IMR-90 (cell line): ENCODE results near the gene THEMIS2. TPM values are rescaled to one million over a fixed set of nuclear protein-coding genes. Genes with fewer than 3 reads are reported as not detected.

Experiments
- ATAC-seq: fragments of 200-7000 bp; cut with Tn5 transposase; 2 replicates; pipeline ENCODE4 v1.9.1; 2020; ENCODE audit warnings: low read depth, mild to moderate bottlenecking, moderate library complexity
- BruUV-seq: library from RNA; stranded (reverse); fragments of 400-500 nt; replicated peaks from 2 replicates; lab custom pipeline; 2021; lab: Mats Ljungman, UMichigan
- CTCF ChIA-PET: fragments of 300-600 bp; formaldehyde crosslinking; extraction: SDS; loops from one replicate; lab custom pipeline; 2021; ENCODE audit warnings: antibody characterized with exemption; lab: Yijun Ruan, JAX
- POLR2A ChIA-PET: fragments of 300-600 bp; sonication (Branson Sonifier 250); formaldehyde crosslinking; loops from one replicate; lab custom pipeline; 2022; ENCODE audit warnings: antibody characterized with exemption; ENCODE audit not compliant: unreplicated experiment; lab: Charles Lee
- DNase-seq: peaks from one replicate; pipeline ENCODE4 v3.0.0; 2013
- H2AFZ ChIP-seq: replicated peaks from 2 replicates; pipeline ENCODE3; 2013; ENCODE audit warnings: low read length, mild to moderate bottlenecking; ENCODE audit not compliant: poor library complexity
- H2AK5ac ChIP-seq: 2 replicates; pipeline ENCODE4 v1.6.1; 2013; ENCODE audit warnings: low read depth, low read length, inconsistent platforms
- H2AK9ac ChIP-seq: replicated peaks from 2 replicates; pipeline ENCODE3; 2013; ENCODE audit warnings: mild to moderate bottlenecking, low read depth, low read length, moderate library complexity; ENCODE audit not compliant: poor library complexity
- H2BK120ac ChIP-seq: 2 replicates; pipeline ENCODE4 v1.6.1; 2013; ENCODE audit warnings: low read depth, low read length, inconsistent platforms
- H2BK15ac ChIP-seq: 3 replicates; pipeline ENCODE4 v1.6.1; 2013; ENCODE audit warnings: low read depth, low read length, inconsistent platforms
- H2BK20ac ChIP-seq: 2 replicates; pipeline ENCODE4 v1.6.1; 2013; ENCODE audit warnings: low read depth, mild to moderate bottlenecking, inconsistent platforms, low read length, moderate library complexity
- H2BK5ac ChIP-seq: 2 replicates; pipeline ENCODE4 v1.6.1; 2013; ENCODE audit warnings: mild to moderate bottlenecking, low read depth, low read length, inconsistent platforms; ENCODE audit not compliant: poor library complexity, severe bottlenecking
- H3K14ac ChIP-seq: replicated peaks from 2 replicates; pipeline ENCODE4 v1.6.1; 2013; ENCODE audit warnings: low read depth, low read length, inconsistent platforms
- H3K18ac ChIP-seq: 2 replicates; pipeline ENCODE4 v1.6.1; 2013; ENCODE audit warnings: low read depth, low read length, control low read depth
- H3K23ac ChIP-seq: 2 replicates; pipeline ENCODE4 v1.6.1; 2013; ENCODE audit warnings: low read depth, low read length, inconsistent platforms
- H3K27ac ChIP-seq: 2 replicates; pipeline ENCODE4 v1.5.1; 2013; ENCODE audit warnings: mild to moderate bottlenecking, control low read depth, low read length; ENCODE audit not compliant: insufficient read depth
- H3K27me3 ChIP-seq: 2 replicates; pipeline ENCODE4 v1.6.1; 2013; ENCODE audit warnings: low read length; ENCODE audit not compliant: control insufficient read depth, insufficient read depth
- H3K36me3 ChIP-seq: 2 replicates; pipeline ENCODE4 v1.6.1; 2013; ENCODE audit warnings: low read length, mixed read lengths; ENCODE audit not compliant: control insufficient read depth, insufficient read depth
- H3K4ac ChIP-seq: 2 replicates; pipeline ENCODE4 v1.6.1; 2013; ENCODE audit warnings: low read depth, low read length, inconsistent platforms
- H3K4me1 ChIP-seq: 2 replicates; pipeline ENCODE4 v1.6.1; 2013; ENCODE audit warnings: low read length, mixed read lengths; ENCODE audit not compliant: control insufficient read depth, insufficient read depth
- H3K4me2 ChIP-seq: 2 replicates; pipeline ENCODE4 v1.6.1; 2013; ENCODE audit warnings: low read depth, mild to moderate bottlenecking, control low read depth, low read length, moderate library complexity
- H3K4me3 ChIP-seq: 2 replicates; pipeline ENCODE4 v1.5.1; 2013; ENCODE audit warnings: low read depth, mild to moderate bottlenecking, control low read depth, low read length, moderate library complexity; ENCODE audit not compliant: insufficient read depth
- H3K56ac ChIP-seq: 2 replicates; pipeline ENCODE4 v1.6.1; 2013; ENCODE audit warnings: low read length, inconsistent platforms; ENCODE audit not compliant: insufficient read depth; ENCODE audit errors: extremely low read depth
- H3K79me1 ChIP-seq, 2 experiments: 2 replicates each; pipeline ENCODE4 v1.6.1; 2013; ENCODE audit warnings: low read length in 2 of 2, inconsistent platforms in 1 of 2, low read depth in 1 of 2
- H3K9ac ChIP-seq: 2 replicates; pipeline ENCODE4 v1.6.1; 2013; ENCODE audit warnings: low read depth, low read length, control low read depth
- H3K9me1 ChIP-seq: 2 replicates; pipeline ENCODE4 v1.6.1; 2013; ENCODE audit warnings: low read length, inconsistent platforms; ENCODE audit not compliant: insufficient read depth
- H3K9me3 ChIP-seq: 2 replicates; pipeline ENCODE4 v1.6.1; 2013; ENCODE audit warnings: low read length; ENCODE audit not compliant: control insufficient read depth, insufficient read depth
- H4K20me1 ChIP-seq: 2 replicates; pipeline ENCODE4 v1.6.1; 2013; ENCODE audit warnings: low read length, inconsistent platforms; ENCODE audit not compliant: insufficient read depth
- H4K5ac ChIP-seq: 2 replicates; pipeline ENCODE4 v1.6.1; 2013; ENCODE audit warnings: mild to moderate bottlenecking, low read depth, low read length, control low read depth
- H4K8ac ChIP-seq, 2 experiments: 2 replicates each; pipeline ENCODE4 v1.6.1; 2013; ENCODE audit warnings: low read depth in 2 of 2, low read length in 2 of 2, control low read depth in 1 of 2, inconsistent platforms in 1 of 2
- H4K91ac ChIP-seq: 2 replicates; pipeline ENCODE4 v1.6.1; 2013; ENCODE audit warnings: low read depth, low read length, inconsistent platforms; ENCODE audit not compliant: insufficient read depth
- CHD1 ChIP-seq: IDR thresholded peaks from 2 replicates; pipeline ENCODE4 v1.6.1; 2012; ENCODE audit warnings: low read depth, low read length, improper control_type of control experiment
- SMC3 ChIP-seq: fragments of 150-350 bp; IDR thresholded peaks from 2 replicates; pipeline ENCODE4 v1.6.1; 2016; ENCODE audit warnings: low read depth, mild to moderate bottlenecking, antibody characterized with exemption, low read length, moderate library complexity
- WGBS, 2 experiments: methylation state at CpG; one replicate each; pipeline versions ENCODE4 v1.1.5 to v1.1.7; 2013; ENCODE audit warnings: missing lambda C conversion rate in 2 of 2; ENCODE audit not compliant: insufficient read length in 1 of 2; ENCODE audit errors: extremely low coverage in 2 of 2; 5-methylcytosine and 5-hydroxymethylcytosine counted together
- dilution Hi-C: fragments of 300-500 bp; cut with HindIII; formaldehyde crosslinking; loops from one replicate; pipeline ENCODE4 v1.14.3; 2018; ENCODE audit warnings: low sequenced_read_pairs; ENCODE audit not compliant: unreplicated experiment
- in situ Hi-C: fragments of 300-500 bp; cut with MboI; formaldehyde crosslinking; loops from 3 replicates; pipeline ENCODE4 v1.14.3; 2019; ENCODE audit warnings: low sequenced_read_pairs, inconsistent platforms, mixed read lengths
- intact Hi-C: fragments of 100-400 bp; cut with micrococcal nuclease; formaldehyde crosslinking; loops from 2 replicates; pipeline ENCODE4 v1.10.0; 2022
- polyA plus RNA-seq, 3 experiments: library from polyadenylated mRNA; depleted of rRNA; stranded (reverse); fragments of >200 nt; gene quantifications; 2 replicates each; pipeline ENCODE4 v1.2.3, GENCODE V29; 2012; ENCODE audit warnings: low replicate concordance in 1 of 3
- total RNA-seq: library from RNA; depleted of rRNA; stranded (reverse); fragments of >200 nt; gene quantifications from 2 replicates; pipeline ENCODE4 v1.2.3, GENCODE V29; 2012
- TF ChIP-seq, protein P1 (sequence below): fragments of 150-350 bp; IDR thresholded peaks from 2 replicates; pipeline ENCODE4 v1.6.1; 2017; ENCODE audit warnings: mild to moderate bottlenecking, antibody characterized with exemption, low read length, low read depth

The THEMIS2 gene
- total and polyA plus RNA-seq, 2 of the 4 experiments (the other 2 are of a cell fraction), result 4.5 to 5.0 TPM

GRCh38 chr1:27878787-27879335 is 6.5 kb downstream of the THEMIS2 start:
- Histone ChIP-seq H2BK20ac (no peak overlapping the region), H2BK5ac (no peak overlapping the region), H2AK9ac (no peak overlapping the region), H3K79me1 (no peaks in the 10 kb centered on the region; a peak in 1 of 4 replicates), H3K18ac (no peak overlapping the region), H3K14ac (no peak overlapping the region), H3K56ac (no peak overlapping the region), H3K4me3 (no peak overlapping the region), H2BK15ac (no peak overlapping the region), H3K9ac (no peak overlapping the region), H4K20me1 (peaks cover 3% of the 10 kb centered on the region), H2BK120ac (no peak overlapping the region), H3K23ac (no peak overlapping the region), H3K27me3 (no peaks in the 10 kb centered on the region), H4K91ac (no peak overlapping the region), H2AK5ac (no peak overlapping the region), H3K4me2 (no peak overlapping the region), H3K9me3 (no peaks in the 10 kb centered on the region), H2AFZ (no peak overlapping the region), H3K36me3 (peaks cover 7% of the 10 kb centered on the region), H4K8ac (no peak overlapping the region), H4K5ac (no peak overlapping the region), H3K27ac (no peak overlapping the region), H3K4me1 (peaks cover 3% of the 10 kb centered on the region; the same call in 1 of the 2 replicates), H3K9me1 (peaks cover 14% of the 10 kb centered on the region), H3K4ac (no peak overlapping the region)
- TF ChIP-seq, protein P1, sequence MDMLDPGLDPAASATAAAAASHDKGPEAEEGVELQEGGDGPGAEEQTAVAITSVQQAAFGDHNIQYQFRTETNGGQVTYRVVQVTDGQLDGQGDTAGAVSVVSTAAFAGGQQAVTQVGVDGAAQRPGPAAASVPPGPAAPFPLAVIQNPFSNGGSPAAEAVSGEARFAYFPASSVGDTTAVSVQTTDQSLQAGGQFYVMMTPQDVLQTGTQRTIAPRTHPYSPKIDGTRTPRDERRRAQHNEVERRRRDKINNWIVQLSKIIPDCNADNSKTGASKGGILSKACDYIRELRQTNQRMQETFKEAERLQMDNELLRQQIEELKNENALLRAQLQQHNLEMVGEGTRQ, result no peak
- TF ChIP-seq CHD1, result no peak
- TF ChIP-seq SMC3, result no peak
- in situ Hi-C loops, result no loop called here
- POLR2A ChIA-PET, result no interaction called here
- no peak for ATAC-seq
- dilution Hi-C loops, result no loop called here
- 64% methylated on average over 3 of the region's 8 CpGs; no CpG with 5 or more reads in 1 of the 2 experiments for WGBS, 2 experiments
- CTCF ChIA-PET, result no interaction called here
- no TSS peak for BruUV-seq
- DNase-seq, result no peak
- intact Hi-C loops, result no loop called here
